Hepatocyte (in vitro differentiated cells): Measurements from ENCODE around the gene NPFFR2. TPM values are rescaled to one million over a fixed set of nuclear protein-coding genes. Genes with fewer than 3 reads are reported as not detected.
"Not testable (repeated sequence)": the region's sequence is repeated elsewhere in the genome, so short reads cannot be mapped to it uniquely, and the experiment has no call there.

ENCODE experiments used
- DNase-seq: peaks from one replicate; pipeline ENCODE4 v3.0.0-alpha.2; 2016; ENCODE audit warnings: low spot score
- H2AFZ ChIP-seq: fragments of 200-600 bp; sonication (generic); 2 replicates; pipeline ENCODE4 v1.6.0; 2016; ENCODE audit warnings: antibody characterized with exemption, mild to moderate bottlenecking
- H3K27ac ChIP-seq: fragments of 200-600 bp; sonication (generic); 2 replicates; pipeline ENCODE4 v1.5.1; 2016; ENCODE audit warnings: mild to moderate bottlenecking
- H3K27me3 ChIP-seq: fragments of 200-600 bp; sonication (generic); 2 replicates; pipeline ENCODE4 v1.6.1; 2016
- H3K36me3 ChIP-seq: fragments of 200-600 bp; sonication (generic); replicated peaks from 2 replicates; pipeline ENCODE4 v1.5.1; 2016; ENCODE audit warnings: low read depth; ENCODE audit not compliant: insufficient read depth
- H3K4me1 ChIP-seq: fragments of 200-600 bp; sonication (generic); 2 replicates; pipeline ENCODE4 v1.5.1; 2016; ENCODE audit warnings: mild to moderate bottlenecking, moderate library complexity; ENCODE audit not compliant: insufficient read depth
- H3K4me2 ChIP-seq: fragments of 200-600 bp; sonication (generic); 2 replicates; pipeline ENCODE4 v1.6.0; 2016
- H3K4me3 ChIP-seq: fragments of 200-600 bp; sonication (generic); 2 replicates; pipeline ENCODE4 v1.5.1; 2016; ENCODE audit warnings: mild to moderate bottlenecking
- H3K79me2 ChIP-seq: fragments of 200-600 bp; sonication (generic); 2 replicates; pipeline ENCODE4 v1.6.0; 2017; ENCODE audit warnings: mild to moderate bottlenecking
- H3K9me2 ChIP-seq: fragments of 200-600 bp; sonication (generic); replicated peaks from 2 replicates; pipeline ENCODE4 v1.6.0; 2017; ENCODE audit warnings: mild to moderate bottlenecking; ENCODE audit not compliant: insufficient read depth
- H3K9me3 ChIP-seq: fragments of 200-600 bp; sonication (generic); 2 replicates; pipeline ENCODE4 v1.5.1; 2016; ENCODE audit warnings: low read depth, mild to moderate bottlenecking
- H4K20me1 ChIP-seq: fragments of 200-600 bp; sonication (generic); 2 replicates; pipeline ENCODE4 v1.6.0; 2016; ENCODE audit warnings: mild to moderate bottlenecking; ENCODE audit not compliant: insufficient read depth, poor library complexity, severe bottlenecking
- EZH2 ChIP-seq: fragments of 200-600 bp; sonication (generic); IDR thresholded peaks from 2 replicates; pipeline ENCODE4 v1.6.1; 2016; ENCODE audit warnings: antibody characterized with exemption, mild to moderate bottlenecking, borderline replicate concordance
- EZH2phosphoT487 ChIP-seq: fragments of 200-600 bp; sonication (generic); IDR thresholded peaks from one replicate; pipeline ENCODE4 v1.6.1; 2018; ENCODE audit warnings: antibody characterized with exemption, mild to moderate bottlenecking, low read depth, moderate library complexity; ENCODE audit not compliant: unreplicated experiment, severe bottlenecking
- WGBS: methylation state at CpG from one replicate; pipeline ENCODE4 v1.1.6; 2016; ENCODE audit warnings: low lambda C conversion rate; ENCODE audit errors: missing lambda C conversion rate; 5-methylcytosine and 5-hydroxymethylcytosine counted together
- polyA plus RNA-seq: library from polyadenylated mRNA; unstranded; fragments of >200 nt; fragmentation: Nextera tagmentation; extraction: Ambion mirVana; gene quantifications from 2 replicates; pipeline ENCODE4 v1.2.1, GENCODE V29; 2016
- total RNA-seq: library from RNA; depleted of rRNA; stranded (reverse); fragments of >200 nt; gene quantifications from 2 replicates; pipeline ENCODE4 v1.2.3, GENCODE V29; 2014
- TF ChIP-seq, protein P1 (sequence below): fragments of 200-600 bp; sonication (generic); IDR thresholded peaks from 2 replicates; pipeline ENCODE4 v1.5.1; 2016; ENCODE audit warnings: antibody characterized with exemption, mild to moderate bottlenecking; ENCODE audit not compliant: poor library complexity

NPFFR2 gene
- total and polyA plus RNA-seq, 2 experiments from 2014 or later = 2.0 to 2.9 TPM

DNA sequence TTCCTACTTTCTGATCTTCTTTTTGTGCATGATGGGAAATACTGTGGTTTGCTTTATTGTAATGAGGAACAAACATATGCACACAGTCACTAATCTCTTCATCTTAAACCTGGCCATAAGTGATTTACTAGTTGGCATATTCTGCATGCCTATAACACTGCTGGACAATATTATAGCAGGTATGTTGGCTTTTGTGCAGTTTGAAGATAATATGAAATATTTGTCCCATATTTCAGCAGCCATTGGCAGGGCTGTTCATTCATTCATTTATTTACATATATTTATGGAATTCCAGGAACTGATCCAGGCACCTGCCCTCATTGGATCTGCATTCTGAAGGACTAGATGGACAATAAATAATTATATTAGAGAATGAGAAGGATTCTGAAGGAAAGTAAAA, 96.9 kb downstream of the NPFFR2 start:
- Histone ChIP-seq H3K36me3 (no peaks in the 10 kb centered on the region), H3K27me3 (no peaks in the 10 kb centered on the region), H2AFZ (no peak overlapping the region), H3K9me2 (no peaks in the 10 kb centered on the region), H4K20me1 (no peaks in the 10 kb centered on the region), H3K27ac (no peak overlapping the region), H3K9me3 (no peaks in the 10 kb centered on the region), H3K4me3 (no peak overlapping the region), H3K4me1 (no peaks in the 10 kb centered on the region), H3K79me2 (no peaks in the 10 kb centered on the region), H3K4me2 (no peak overlapping the region)
- DNase-seq = no peak
- TF ChIP-seq, protein P1, sequence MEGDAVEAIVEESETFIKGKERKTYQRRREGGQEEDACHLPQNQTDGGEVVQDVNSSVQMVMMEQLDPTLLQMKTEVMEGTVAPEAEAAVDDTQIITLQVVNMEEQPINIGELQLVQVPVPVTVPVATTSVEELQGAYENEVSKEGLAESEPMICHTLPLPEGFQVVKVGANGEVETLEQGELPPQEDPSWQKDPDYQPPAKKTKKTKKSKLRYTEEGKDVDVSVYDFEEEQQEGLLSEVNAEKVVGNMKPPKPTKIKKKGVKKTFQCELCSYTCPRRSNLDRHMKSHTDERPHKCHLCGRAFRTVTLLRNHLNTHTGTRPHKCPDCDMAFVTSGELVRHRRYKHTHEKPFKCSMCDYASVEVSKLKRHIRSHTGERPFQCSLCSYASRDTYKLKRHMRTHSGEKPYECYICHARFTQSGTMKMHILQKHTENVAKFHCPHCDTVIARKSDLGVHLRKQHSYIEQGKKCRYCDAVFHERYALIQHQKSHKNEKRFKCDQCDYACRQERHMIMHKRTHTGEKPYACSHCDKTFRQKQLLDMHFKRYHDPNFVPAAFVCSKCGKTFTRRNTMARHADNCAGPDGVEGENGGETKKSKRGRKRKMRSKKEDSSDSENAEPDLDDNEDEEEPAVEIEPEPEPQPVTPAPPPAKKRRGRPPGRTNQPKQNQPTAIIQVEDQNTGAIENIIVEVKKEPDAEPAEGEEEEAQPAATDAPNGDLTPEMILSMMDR = no peak
- TF ChIP-seq EZH2phosphoT487 (no peak), EZH2 (no peak)

DNA sequence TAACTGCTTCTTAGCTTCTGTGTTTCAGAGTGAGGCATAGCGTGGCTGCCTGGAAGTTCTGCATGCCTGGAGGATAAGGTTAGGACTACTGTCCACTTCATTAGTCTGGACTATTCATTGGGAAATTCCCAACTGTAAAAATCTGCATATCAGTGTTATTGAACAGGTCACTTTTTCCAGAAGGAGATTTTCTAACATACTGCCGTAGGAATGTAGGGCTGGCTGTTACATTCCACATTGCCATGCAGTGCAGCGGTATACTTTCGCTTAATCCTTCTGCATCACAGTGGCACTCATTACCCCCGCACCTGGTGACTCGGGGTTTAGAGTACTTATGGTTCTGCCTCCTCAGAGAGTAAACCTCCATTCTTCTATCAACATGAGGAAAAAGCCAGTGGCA, 104.6 kb downstream of the NPFFR2 start:
- TF ChIP-seq, protein P1 = no peak
- no peak for TF ChIP-seq EZH2
- no peak for TF ChIP-seq EZH2phosphoT487
- 82% methylated on average over 6 of the region's 6 CpGs for WGBS
- H3K9me3 ChIP-seq = no peaks in the 10 kb centered on the region
- H3K4me2 ChIP-seq = no peak overlapping the region
- no peak overlapping the region for H3K4me3 ChIP-seq
- no peaks in the 10 kb centered on the region for H3K36me3 ChIP-seq
- no peak for DNase-seq
- H3K4me1 ChIP-seq = no peaks in the 10 kb centered on the region
- H3K9me2 ChIP-seq = no peaks in the 10 kb centered on the region
- no peaks in the 10 kb centered on the region for H3K79me2 ChIP-seq
- no peak overlapping the region for H3K27ac ChIP-seq
- H4K20me1 ChIP-seq = no peaks in the 10 kb centered on the region
- no peaks in the 10 kb centered on the region for H3K27me3 ChIP-seq
- H2AFZ ChIP-seq = no peak overlapping the region

DNA sequence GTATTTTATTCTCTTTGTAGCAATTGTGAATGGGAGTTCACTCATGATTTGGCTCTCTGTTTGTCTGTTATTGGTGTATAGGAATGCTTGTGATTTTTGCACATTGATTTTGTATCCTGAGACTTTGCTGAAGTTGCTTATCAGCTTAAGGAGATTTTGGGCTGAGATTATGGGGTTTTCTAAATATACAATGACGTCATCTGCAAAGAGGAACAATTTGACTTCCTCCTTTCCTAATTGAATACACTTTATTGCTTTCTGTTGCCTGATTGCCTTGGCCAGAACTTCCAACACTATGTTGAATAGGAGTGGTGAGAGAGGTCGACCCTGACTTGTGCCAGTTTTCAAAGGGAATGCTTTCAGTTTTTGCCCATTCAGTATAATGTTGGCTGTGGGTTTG, 108.2 kb downstream of the NPFFR2 start:
- not testable (repeated sequence) for H3K27ac ChIP-seq, H4K20me1 ChIP-seq, H3K79me2 ChIP-seq, H3K4me2 ChIP-seq, H2AFZ ChIP-seq, H3K9me2 ChIP-seq, H3K4me3 ChIP-seq, H3K9me3 ChIP-seq, DNase-seq, H3K4me1 ChIP-seq, H3K27me3 ChIP-seq, H3K36me3 ChIP-seq
- WGBS = 77% methylated on average over 2 of the region's 2 CpGs

DNA sequence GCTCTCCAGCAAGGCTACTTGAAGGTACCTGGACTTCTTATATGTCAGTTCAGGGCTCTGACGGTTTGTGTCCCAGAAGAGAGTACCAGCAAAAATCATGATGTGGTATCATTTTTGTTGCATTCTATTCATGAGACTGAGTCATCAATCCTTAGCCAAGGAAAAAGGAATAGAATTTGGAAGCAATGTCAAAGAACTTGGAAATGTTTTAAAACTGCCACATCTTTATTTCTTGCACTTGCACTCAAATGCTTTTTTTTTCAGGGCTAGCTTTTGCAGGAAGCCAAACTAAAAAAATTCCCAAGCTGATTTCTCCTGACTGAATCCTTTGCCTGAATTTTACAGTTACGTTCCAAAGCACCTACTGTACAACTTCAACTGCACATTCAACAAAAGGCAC, 112.4 kb downstream of the NPFFR2 start:
- DNase-seq = no peak
- H3K27ac ChIP-seq = no peak overlapping the region
- TF ChIP-seq EZH2phosphoT487 = no peak
- TF ChIP-seq, protein P1 = no peak
- no peak for TF ChIP-seq EZH2
- H3K36me3 ChIP-seq = no peaks in the 10 kb centered on the region
- no peaks in the 10 kb centered on the region for H3K9me2 ChIP-seq
- no peak overlapping the region for H3K4me3 ChIP-seq
- H3K27me3 ChIP-seq = no peaks in the 10 kb centered on the region
- H3K4me2 ChIP-seq = no peak overlapping the region
- WGBS = 76% methylated on average over 2 of the region's 2 CpGs
- H3K9me3 ChIP-seq = no peaks in the 10 kb centered on the region
- no peaks in the 10 kb centered on the region for H3K4me1 ChIP-seq
- no peaks in the 10 kb centered on the region for H4K20me1 ChIP-seq
- H3K79me2 ChIP-seq = no peaks in the 10 kb centered on the region
- H2AFZ ChIP-seq = no peak overlapping the region
